ENCODE results near the gene SERAC1.

GRCh38 chr6:158121335-158121734 is 46.7 kb downstream of the SERAC1 start:
- no peak for TF ChIP-seq CTCF (IDR thresholded peaks at IDR 0.05)
- no peak for TF ChIP-seq POLR2A (IDR thresholded peaks at IDR 0.05)

Data from gastroesophageal sphincter (tissue), 3 donors.